MM.1S (cell line): ENCODE measurements around the gene CABP2.

Experiments used
- DNase-seq: peaks from one replicate; pipeline ENCODE4 v3.0.0-alpha.2; 2015
- H2AFZ ChIP-seq: fragments of 300-600 bp; sonication (generic); 2 replicates; pipeline ENCODE4 v1.6.0; 2016; ENCODE audit warnings: antibody characterized with exemption, low read length
- H3F3A ChIP-seq: fragments of 300-600 bp; sonication (generic); 2 replicates; pipeline ENCODE4 v1.6.1; 2016; ENCODE audit warnings: mild to moderate bottlenecking, antibody characterized with exemption, low read length, moderate library complexity, mixed read lengths; ENCODE audit not compliant: insufficient read depth
- H3K27ac ChIP-seq: fragments of 300-600 bp; sonication (generic); 2 replicates; pipeline ENCODE4 v1.5.1; 2016; ENCODE audit warnings: mild to moderate bottlenecking, low read length
- H3K27me3 ChIP-seq: fragments of 300-600 bp; sonication (generic); replicated peaks from 2 replicates; pipeline ENCODE4 v1.6.0; 2016; ENCODE audit warnings: low read length; ENCODE audit not compliant: insufficient read depth
- H3K36me3 ChIP-seq: fragments of 300-600 bp; sonication (generic); replicated peaks from 2 replicates; pipeline ENCODE4 v1.6.1; 2016; ENCODE audit warnings: mild to moderate bottlenecking, low read length, mixed read lengths; ENCODE audit not compliant: insufficient read depth
- H3K4me1 ChIP-seq: fragments of 300-600 bp; sonication (generic); 2 replicates; pipeline ENCODE4 v1.6.1; 2016; ENCODE audit warnings: low read length, mixed read lengths
- H3K4me2 ChIP-seq: fragments of 300-600 bp; sonication (generic); 2 replicates; pipeline ENCODE4 v1.6.0; 2016; ENCODE audit warnings: low read depth, low read length
- H3K4me3 ChIP-seq: fragments of 300-600 bp; sonication (generic); 2 replicates; pipeline ENCODE4 v1.5.1; 2016; ENCODE audit warnings: low read length, mixed read lengths
- H3K79me2 ChIP-seq: fragments of 300-600 bp; sonication (generic); 2 replicates; pipeline ENCODE4 v1.6.1; 2016; ENCODE audit warnings: mixed run types, low read length, mixed read lengths
- H3K9ac ChIP-seq: fragments of 300-600 bp; sonication (generic); 2 replicates; pipeline ENCODE4 v1.6.1; 2016; ENCODE audit warnings: low read length, mixed read lengths
- H3K9me2 ChIP-seq: fragments of 300-600 bp; sonication (generic); replicated peaks from 2 replicates; pipeline ENCODE4 v1.6.1; 2016; ENCODE audit warnings: mild to moderate bottlenecking, low read length, mixed read lengths; ENCODE audit not compliant: insufficient read depth
- H3K9me3 ChIP-seq: fragments of 300-600 bp; sonication (generic); replicated peaks from 2 replicates; pipeline ENCODE4 v1.6.1; 2016; ENCODE audit warnings: mild to moderate bottlenecking, low read length, mixed read lengths; ENCODE audit not compliant: insufficient read depth
- H4K20me1 ChIP-seq: fragments of 300-600 bp; sonication (generic); 2 replicates; pipeline ENCODE4 v1.6.1; 2016; ENCODE audit warnings: mild to moderate bottlenecking, low read length, moderate library complexity, mixed read lengths; ENCODE audit not compliant: insufficient read depth
- CTCF ChIP-seq: fragments of 300-600 bp; sonication (generic); IDR thresholded peaks from 2 replicates; pipeline ENCODE4 v1.5.1; 2016; ENCODE audit warnings: antibody characterized with exemption, low read length, mixed read lengths
- EZH2 ChIP-seq: fragments of 300-600 bp; sonication (generic); optimal IDR thresholded peaks from 2 replicates; pipeline ENCODE3; 2017; ENCODE audit warnings: low read depth, mild to moderate bottlenecking, antibody characterized with exemption, low read length, mixed read lengths
- EZH2phosphoT487 ChIP-seq: fragments of 300-600 bp; sonication (generic); IDR thresholded peaks from 2 replicates; pipeline ENCODE4 v1.6.1; 2018; ENCODE audit warnings: antibody characterized with exemption, low read length

The CABP2 gene

GRCh38 chr11:67505605-67506396 is 17.4 kb downstream of the CABP2 start:
- peaks cover 54% of the 10 kb centered on the region for H3K27me3 ChIP-seq
- H3K79me2 ChIP-seq, result peaks cover 13% of the 10 kb centered on the region
- H2AFZ ChIP-seq, result no peak overlapping the region
- no peaks in the 10 kb centered on the region for H3K36me3 ChIP-seq
- TF ChIP-seq EZH2, result no peak
- TF ChIP-seq EZH2phosphoT487, result no peak
- peak; percentile 97 for TF ChIP-seq CTCF
- H3K4me2 ChIP-seq, result peak overlapping the region; percentile 97; the same call in 1 of the 2 replicates
- peaks cover 14% of the 10 kb centered on the region for H3F3A ChIP-seq
- no peaks in the 10 kb centered on the region for H4K20me1 ChIP-seq
- peaks cover 20% of the 10 kb centered on the region for H3K4me1 ChIP-seq
- DNase-seq, result peak; percentile 77
- H3K4me3 ChIP-seq, result no peak overlapping the region
- H3K9me3 ChIP-seq, result no peaks in the 10 kb centered on the region
- no peak overlapping the region for H3K27ac ChIP-seq
- H3K9ac ChIP-seq, result no peak overlapping the region
- no peaks in the 10 kb centered on the region for H3K9me2 ChIP-seq

- TF ChIP-seq CTCF (no peak), EZH2phosphoT487 (no peak), EZH2 (no peak)
- Histone ChIP-seq H3K9me2 (no peaks in the 10 kb centered on the region), H3K4me2 (peak within 1 kb of the TSS; percentile 97; the same call in 1 of the 2 replicates), H4K20me1 (no peaks in the 10 kb centered on the region), H3K4me1 (peaks cover 20% of the 10 kb centered on the region), H3K36me3 (no peaks in the 10 kb centered on the region), H3K27ac (no peak within 1 kb of the TSS), H2AFZ (no peak within 1 kb of the TSS), H3K9ac (no peak within 1 kb of the TSS), H3K27me3 (peaks cover 52% of the 10 kb centered on the region), H3F3A (peaks cover 14% of the 10 kb centered on the region), H3K79me2 (peaks cover 13% of the 10 kb centered on the region), H3K4me3 (peak within 1 kb of the TSS; percentile 39), H3K9me3 (no peaks in the 10 kb centered on the region)
- no peak for DNase-seq
Measured at GRCh38 chr11:67504950-67505581, 18.2 kb downstream of the CABP2 start, which contains the start of gene PITPNM1. Gene PITPNM1 (minus strand): TSS chr11:67505363. CDS start chr11:67504180, 1,183 bp downstream.

GRCh38 chr11:67504005-67504949 is 19.0 kb downstream of the CABP2 start:
- no peak overlapping the region for H3K9ac ChIP-seq
- H3K27ac ChIP-seq, result no peak overlapping the region
- peak overlapping the region; percentile 63; the same call in 1 of the 2 replicates for H3K4me2 ChIP-seq
- DNase-seq, result no peak
- peaks cover 20% of the 10 kb centered on the region for H3K4me1 ChIP-seq
- H3K36me3 ChIP-seq, result no peaks in the 10 kb centered on the region
- H2AFZ ChIP-seq, result no peak overlapping the region
- H3K27me3 ChIP-seq, result peaks cover 51% of the 10 kb centered on the region
- no peaks in the 10 kb centered on the region for H4K20me1 ChIP-seq
- TF ChIP-seq CTCF (no peak), EZH2phosphoT487 (no peak), EZH2 (no peak)
- peaks cover 13% of the 10 kb centered on the region for H3K79me2 ChIP-seq
- no peaks in the 10 kb centered on the region for H3K9me3 ChIP-seq
- H3K4me3 ChIP-seq, result peak overlapping the region; percentile 39
- H3K9me2 ChIP-seq, result no peaks in the 10 kb centered on the region
- peaks cover 14% of the 10 kb centered on the region for H3F3A ChIP-seq
